ENCODE measurements around the gene FAM185A. TPM values are rescaled to one million over a fixed set of nuclear protein-coding genes. Genes with fewer than 3 reads are reported as not detected.
"Not testable (repeated sequence)": the region's sequence is repeated elsewhere in the genome, so short reads cannot be mapped to it uniquely, and the experiment has no call there.

Gene FAM185A
- total RNA-seq, result 9.2 and 9.4 TPM in 2 replicates

- DNase-seq, result peak; percentile 100
These were observed at the start of gene FAM185A for GRCh38 chr7:102748605-102749444. TSS of gene FAM185A (plus strand) at chr7:102748999. CDS start at chr7:102749208, 209 bp downstream.

GRCh38 chr7:102713011-102713690 is 35.6 kb upstream of the FAM185A start:
- not testable (repeated sequence) for DNase-seq

GRCh38 chr7:102713691-102714080 is 35.1 kb upstream of the FAM185A start:
- not testable (repeated sequence) for DNase-seq

GRCh38 chr7:102714774-102715522 is 33.9 kb upstream of the FAM185A start:
- not testable (repeated sequence) for DNase-seq

- peak; percentile 5 for DNase-seq
These were observed 33.1 kb upstream of the FAM185A start for GRCh38 chr7:102715718-102716117.

- not testable (repeated sequence) for DNase-seq
These were observed 30.3 kb upstream of the FAM185A start for GRCh38 chr7:102718491-102718890.

GRCh38 chr7:102726170-102726569 is 22.6 kb upstream of the FAM185A start:
- DNase-seq, result not testable (repeated sequence)

- not testable (repeated sequence) for DNase-seq
These were observed 19.1 kb upstream of the FAM185A start for GRCh38 chr7:102729670-102730069.

GRCh38 chr7:102730431-102730830 is 18.4 kb upstream of the FAM185A start:
- not testable (repeated sequence) for DNase-seq

GRCh38 chr7:102742002-102742771 is 6.6 kb upstream of the FAM185A start:
- DNase-seq, result not testable (repeated sequence)

GRCh38 chr7:102743861-102744260 is 4.9 kb upstream of the FAM185A start:
- not testable (repeated sequence) for DNase-seq

- peak; percentile 24 for DNase-seq
These were observed 3.1 kb upstream of the FAM185A start for GRCh38 chr7:102745494-102746288.

GRCh38 chr7:102749445-102749786 is 617 bp downstream of the FAM185A start:
- DNase-seq, result not testable (repeated sequence)

- peak; percentile 29 for DNase-seq
These were observed 9.4 kb downstream of the FAM185A start for GRCh38 chr7:102758227-102758626.

GRCh38 chr7:102759934-102760333 is 11.1 kb downstream of the FAM185A start:
- DNase-seq, result not testable (repeated sequence)

GRCh38 chr7:102761234-102761633 is 12.4 kb downstream of the FAM185A start:
- not testable (repeated sequence) for DNase-seq

- DNase-seq, result not testable (repeated sequence)
These were observed 14.6 kb downstream of the FAM185A start for GRCh38 chr7:102763295-102763905.

- DNase-seq, result not testable (repeated sequence)
These were observed 20.9 kb downstream of the FAM185A start for GRCh38 chr7:102769657-102770192.

GRCh38 chr7:102770467-102770866 is 21.7 kb downstream of the FAM185A start:
- DNase-seq, result not testable (repeated sequence)

- not testable (repeated sequence) for DNase-seq
These were observed 27.4 kb downstream of the FAM185A start for GRCh38 chr7:102776217-102776616.
